ENCODE measurements around the gene DGUOK. TPM values are rescaled to one million over a fixed set of nuclear protein-coding genes. Genes with fewer than 3 reads are reported as not detected.
A peak's percentile ranks its signal among the peaks of the same experiment; 100 is the strongest.

DGUOK gene
- polyA plus RNA-seq, 1 donor (not counting 4 experiments of a cell fraction or from before 2014, with no cell fraction given), result 102 TPM

DNA sequence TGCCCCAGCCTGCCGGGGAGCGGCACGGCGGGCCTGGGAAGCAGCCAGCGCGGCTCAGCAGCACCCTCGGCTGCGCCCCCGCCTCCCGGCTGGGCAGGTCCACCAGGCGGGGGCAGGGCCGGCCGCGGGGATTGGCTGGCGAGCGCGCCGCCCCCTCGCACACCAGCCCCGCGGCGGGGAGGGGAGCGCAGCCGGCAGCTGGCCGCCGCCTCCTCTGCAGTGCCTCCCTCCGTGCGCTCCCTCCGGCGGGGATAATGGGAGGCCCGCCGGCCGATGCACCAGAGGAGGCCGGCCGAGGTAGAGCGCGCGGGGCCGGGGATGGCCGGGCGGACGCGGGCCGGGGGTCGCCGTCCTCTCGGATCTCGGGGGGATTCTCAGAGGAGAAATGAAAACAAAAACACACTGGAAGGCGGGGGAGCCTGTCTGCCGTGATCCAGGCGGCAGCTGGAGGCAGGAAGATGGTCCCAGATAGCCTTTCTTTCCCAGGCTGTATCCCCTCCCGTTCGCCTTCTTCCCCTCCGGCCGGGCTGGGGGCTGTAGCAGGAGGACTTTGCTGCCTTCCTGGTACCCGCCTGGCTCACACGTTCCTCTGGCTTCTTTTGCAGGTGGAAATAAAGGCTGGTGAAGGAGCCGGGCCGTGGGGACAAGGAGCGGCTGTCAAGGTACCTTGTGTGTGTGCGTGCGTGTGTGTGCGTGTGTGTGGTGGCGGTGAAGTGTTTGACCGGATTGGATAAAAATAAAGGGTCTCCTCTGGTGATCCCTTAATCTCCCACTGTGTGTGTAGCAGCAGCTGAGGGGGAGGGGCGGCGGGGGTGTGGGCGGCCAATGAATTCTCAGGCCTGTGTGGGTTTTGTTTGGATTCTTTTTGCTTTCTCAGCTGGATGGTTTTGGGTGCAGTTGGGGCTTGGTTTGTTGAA lies 76.1 kb downstream of the DGUOK start:
- Histone ChIP-seq H3K27me3 (ENCODE audit: control insufficient read depth, extremely low read depth, insufficient read depth, low read length) (no peaks in the 10 kb centered on the region), H3K27ac (ENCODE audit: control insufficient read depth, insufficient read depth, low read length) (no peak overlapping the region), H3K9me1 (ENCODE audit: control insufficient read depth, extremely low read depth, insufficient read depth, low read length) (peaks cover 5% of the 10 kb centered on the region), H2AFZ (ENCODE audit: control insufficient read depth, low read length) (no peak overlapping the region), H3K4me3 (ENCODE audit: control insufficient read depth in 2 of 3, extremely low read depth in 1 of 3, insufficient read depth in 2 of 3, low read depth in 1 of 3, low read length in 3 of 3) (peak overlapping the region; percentile 20 to 60 (median 59)), H3K79me2 (ENCODE audit: control insufficient read depth, insufficient read depth, low read length) (peaks cover 67% of the 10 kb centered on the region), H3K4me2 (ENCODE audit: control insufficient read depth, extremely low read depth, insufficient read depth, low read depth, low read length) (peak overlapping the region; percentile 94), H3K4me1 (ENCODE audit: control insufficient read depth, extremely low read depth, insufficient read depth, low read length) (peaks cover 35% of the 10 kb centered on the region), H4K20me1 (ENCODE audit: control insufficient read depth, extremely low read depth, insufficient read depth, low read length) (peaks cover 31% of the 10 kb centered on the region), H3K9me3 (ENCODE audit: control insufficient read depth, low read depth, low read length) (no peaks in the 10 kb centered on the region), H3K36me3 (ENCODE audit: control insufficient read depth in 2 of 2, extremely low read depth in 1 of 2, insufficient read depth in 2 of 2, low read length in 2 of 2) (peaks cover 3 to 9% of the 10 kb centered on the region in 2 experiments), H3K9ac (ENCODE audit: control insufficient read depth, extremely low read depth, insufficient read depth, low read length) (peak overlapping the region; percentile 39)
- TF ChIP-seq, protein P1, sequence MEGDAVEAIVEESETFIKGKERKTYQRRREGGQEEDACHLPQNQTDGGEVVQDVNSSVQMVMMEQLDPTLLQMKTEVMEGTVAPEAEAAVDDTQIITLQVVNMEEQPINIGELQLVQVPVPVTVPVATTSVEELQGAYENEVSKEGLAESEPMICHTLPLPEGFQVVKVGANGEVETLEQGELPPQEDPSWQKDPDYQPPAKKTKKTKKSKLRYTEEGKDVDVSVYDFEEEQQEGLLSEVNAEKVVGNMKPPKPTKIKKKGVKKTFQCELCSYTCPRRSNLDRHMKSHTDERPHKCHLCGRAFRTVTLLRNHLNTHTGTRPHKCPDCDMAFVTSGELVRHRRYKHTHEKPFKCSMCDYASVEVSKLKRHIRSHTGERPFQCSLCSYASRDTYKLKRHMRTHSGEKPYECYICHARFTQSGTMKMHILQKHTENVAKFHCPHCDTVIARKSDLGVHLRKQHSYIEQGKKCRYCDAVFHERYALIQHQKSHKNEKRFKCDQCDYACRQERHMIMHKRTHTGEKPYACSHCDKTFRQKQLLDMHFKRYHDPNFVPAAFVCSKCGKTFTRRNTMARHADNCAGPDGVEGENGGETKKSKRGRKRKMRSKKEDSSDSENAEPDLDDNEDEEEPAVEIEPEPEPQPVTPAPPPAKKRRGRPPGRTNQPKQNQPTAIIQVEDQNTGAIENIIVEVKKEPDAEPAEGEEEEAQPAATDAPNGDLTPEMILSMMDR (optimal IDR thresholded peaks at IDR 0.05 in 1 of 3, IDR thresholded peaks at IDR 0.05 in 1 of 3, conservative IDR thresholded peaks at IDR 0.05 in 1 of 3; ENCODE audit: extremely low read depth in 1 of 3, insufficient read depth in 2 of 3, low read length in 3 of 3), result peak in 1 of 3 experiments; percentile 2
- no peak for TF ChIP-seq EZH2 (IDR thresholded peaks at IDR 0.05; ENCODE audit: low read length)
- DNase-seq (ENCODE audit: low read depth, low spot score) (no peak), FAIRE-seq (no peak)
- dilution Hi-C loops (cut with MboI; ENCODE audit: extremely low pct_ligation_motif_present, low sequenced_read_pairs), result no loop called here

DNA sequence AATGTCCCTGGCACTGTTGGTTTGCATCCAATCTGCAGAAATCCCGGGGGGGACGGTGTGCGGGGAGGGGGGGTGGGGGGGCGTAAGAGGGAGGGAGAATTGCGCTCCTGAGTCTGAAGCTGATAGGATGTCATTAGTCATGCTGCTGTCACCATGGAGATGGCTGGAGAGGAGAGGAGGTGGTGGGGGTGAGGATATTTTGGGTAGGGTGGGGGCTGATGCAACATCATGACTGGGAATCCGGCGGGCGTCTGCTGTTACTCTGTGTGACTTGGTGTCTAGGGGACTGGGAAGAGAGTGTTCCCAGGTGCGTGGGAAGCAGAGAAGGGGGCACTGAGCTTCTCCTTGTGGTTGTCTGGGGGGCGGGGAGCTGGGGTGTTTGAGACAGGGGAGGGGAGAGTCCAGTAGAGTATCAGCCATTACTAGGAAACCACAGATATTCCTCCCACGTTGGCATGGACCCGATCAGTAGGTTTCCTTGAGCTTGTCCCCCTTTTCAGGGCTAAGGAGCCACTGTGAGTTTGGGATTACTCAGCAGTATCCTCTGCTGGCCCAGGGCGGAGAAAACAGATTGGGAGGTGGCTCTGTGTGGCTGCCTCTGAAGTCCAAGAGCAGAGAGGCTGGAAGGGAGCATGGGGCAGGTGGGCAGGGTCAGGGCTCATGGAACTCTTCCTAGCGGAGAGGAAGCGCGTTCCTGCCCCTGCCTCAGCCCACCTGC lies 77.0 kb downstream of the DGUOK start:
- no peak overlapping the region for H3K4me2 ChIP-seq (ENCODE audit: control insufficient read depth, extremely low read depth, insufficient read depth, low read depth, low read length)
- H3K4me1 ChIP-seq (ENCODE audit: control insufficient read depth, extremely low read depth, insufficient read depth, low read length), result peaks cover 35% of the 10 kb centered on the region
- H3K9me3 ChIP-seq (ENCODE audit: control insufficient read depth, low read depth, low read length), result no peaks in the 10 kb centered on the region
- no peak overlapping the region for H3K9ac ChIP-seq (ENCODE audit: control insufficient read depth, extremely low read depth, insufficient read depth, low read length)
- no peak overlapping the region for H3K27ac ChIP-seq (ENCODE audit: control insufficient read depth, insufficient read depth, low read length)
- no peak overlapping the region for H2AFZ ChIP-seq (ENCODE audit: control insufficient read depth, low read length)
- H3K4me3 ChIP-seq (ENCODE audit: control insufficient read depth in 2 of 3, extremely low read depth in 1 of 3, insufficient read depth in 2 of 3, low read depth in 1 of 3, low read length in 3 of 3), result no peak overlapping the region
- FAIRE-seq (no peak), DNase-seq (ENCODE audit: low read depth, low spot score) (no peak)
- peaks cover 63% of the 10 kb centered on the region for H3K79me2 ChIP-seq (ENCODE audit: control insufficient read depth, insufficient read depth, low read length)
- dilution Hi-C loops (cut with MboI; ENCODE audit: extremely low pct_ligation_motif_present, low sequenced_read_pairs), result no loop called here
- no peaks in the 10 kb centered on the region for H3K27me3 ChIP-seq (ENCODE audit: control insufficient read depth, extremely low read depth, insufficient read depth, low read length)
- H3K9me1 ChIP-seq (ENCODE audit: control insufficient read depth, extremely low read depth, insufficient read depth, low read length), result peaks cover 3% of the 10 kb centered on the region
- peaks cover 31% of the 10 kb centered on the region for H4K20me1 ChIP-seq (ENCODE audit: control insufficient read depth, extremely low read depth, insufficient read depth, low read length)
- H3K36me3 ChIP-seq (ENCODE audit: control insufficient read depth in 2 of 2, extremely low read depth in 1 of 2, insufficient read depth in 2 of 2, low read length in 2 of 2), result peaks cover 3 to 9% of the 10 kb centered on the region in 2 experiments
- no peak for TF ChIP-seq EZH2 (IDR thresholded peaks at IDR 0.05; ENCODE audit: low read length)
- TF ChIP-seq, protein P1 (optimal IDR thresholded peaks at IDR 0.05 in 1 of 3, IDR thresholded peaks at IDR 0.05 in 1 of 3, conservative IDR thresholded peaks at IDR 0.05 in 1 of 3; ENCODE audit: extremely low read depth in 1 of 3, insufficient read depth in 2 of 3, low read length in 3 of 3), result no peak
